ENCODE results near the gene RAD50. TPM values are rescaled to one million over a fixed set of nuclear protein-coding genes. Genes with fewer than 3 reads are reported as not detected.

Gene RAD50
- total and polyA plus RNA-seq, 10 of the 15 experiments (the other 5 are each of a cell fraction or from before 2014, with no cell fraction given) = 12.8 to 68.6 (median 47.0) TPM

DNA sequence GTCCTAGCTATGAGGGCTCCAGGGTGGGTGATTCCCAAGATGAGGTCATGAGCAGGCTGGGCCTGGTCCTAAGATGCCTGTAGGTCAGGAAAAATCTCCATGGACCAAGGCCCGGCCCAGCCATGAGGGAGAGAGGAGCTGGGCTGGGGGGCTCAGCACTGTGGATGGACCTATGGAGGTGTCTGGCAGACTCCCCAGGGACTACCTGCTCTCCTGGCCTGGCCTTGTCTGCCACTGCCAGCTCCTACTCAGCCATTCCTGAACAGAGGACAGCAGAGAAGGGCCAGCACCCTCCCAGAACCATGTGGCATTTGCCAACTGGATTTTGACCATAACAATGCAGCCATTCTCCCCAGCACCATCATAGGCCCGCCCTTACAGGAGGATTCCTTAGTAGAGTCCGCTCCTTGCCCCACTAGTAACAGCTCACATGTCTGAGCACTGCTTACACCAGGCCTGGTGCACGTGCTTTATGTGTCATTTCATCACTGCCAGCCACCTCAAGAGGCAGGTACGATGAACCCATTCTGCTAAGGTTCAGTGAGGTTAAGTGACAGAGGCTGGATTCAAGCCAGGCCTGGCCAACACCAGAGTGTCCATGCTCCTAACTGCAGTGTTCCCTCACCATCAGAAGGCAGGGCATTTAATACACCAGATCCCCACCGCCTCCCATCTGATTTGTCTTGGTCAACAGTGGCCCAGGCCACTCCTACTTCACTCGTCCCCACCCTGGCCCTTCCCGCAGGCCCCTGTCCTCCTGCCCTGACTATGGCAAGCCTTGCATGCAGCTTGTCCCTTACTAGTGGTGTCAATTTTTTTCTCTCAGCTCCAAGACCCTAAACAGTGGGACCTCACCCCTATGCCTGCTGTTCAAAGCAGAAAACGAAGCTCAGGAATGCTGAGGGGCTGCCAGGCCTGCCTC, 101.9 kb downstream of the RAD50 start:
- Histone ChIP-seq H3K9ac (ENCODE audit: control insufficient read depth, insufficient read depth, low read length) (no peak overlapping the region), H3K4me3 (no peak overlapping the region), H3K27me3 (replicated peaks in 1 of 2; ENCODE audit: control insufficient read depth in 2 of 2, insufficient read depth in 2 of 2, low read length in 1 of 2) (no peaks in the 10 kb centered on the region), H3K4me1 (ENCODE audit: control insufficient read depth, insufficient read depth, low read length) (peaks cover 63% of the 10 kb centered on the region), H4K20me1 (ENCODE audit: control insufficient read depth, insufficient read depth) (no peaks in the 10 kb centered on the region), H3K36me3 (ENCODE audit: control insufficient read depth in 2 of 2, insufficient read depth in 2 of 2, low read length in 1 of 2) (no peaks in the 10 kb centered on the region), H3K79me2 (ENCODE audit: control insufficient read depth, insufficient read depth, low read length) (no peaks in the 10 kb centered on the region), H2AFZ (ENCODE audit: control insufficient read depth, low read depth, low read length) (no peak overlapping the region), H3K27ac (ENCODE audit: control insufficient read depth, insufficient read depth) (no peak overlapping the region), H3K4me2 (ENCODE audit: control insufficient read depth, insufficient read depth) (no peak overlapping the region), H3K9me3 (replicated peaks; ENCODE audit: control insufficient read depth, insufficient read depth, low read length) (no peaks in the 10 kb centered on the region)
- no TSS peak for BruUV-seq (replicated peaks)
- 84% methylated on average over 9 of the region's 9 CpGs for WGBS (ENCODE audit: insufficient coverage, insufficient replicate concordance, low lambda C conversion rate, missing lambda C conversion rate)
- POLR2A ChIA-PET = interaction anchor here (0.6 to 10.8 kb wide), 9 partner anchors 16 to 148 kb away, joined by 3 to 118 read pairs (median 4); partner anchors contain the start of genes IL4 and KIF3A
- RAD21 ChIA-PET (ENCODE audit: unreplicated experiment) = interaction anchor here (0.8 to 9.2 kb wide), 8 partner anchors 16 to 162 kb away, joined by 3 to 127 read pairs (median 8); partner anchors contain the start of gene CCNI2
- no peak for ATAC-seq
- intact Hi-C loops (cut with micrococcal nuclease; ENCODE audit: unreplicated experiment) = no loop called here
- TF ChIP-seq BHLHE40 (IDR thresholded peaks at IDR 0.05; ENCODE audit: borderline replicate concordance in 1 of 2, low read depth in 2 of 2, low read length in 1 of 2) (peak in 1 of 2 experiments; percentile 60; a peak in 2 of 4 replicates), SREBF2 (IDR thresholded peaks at IDR 0.05; ENCODE audit: low read length) (no peak), ZSCAN29 (IDR thresholded peaks at IDR 0.05) (no peak), ZNF687 (IDR thresholded peaks at IDR 0.05) (peak; percentile 80), FOXK2 (IDR thresholded peaks at IDR 0.05) (no peak), CHD1 (IDR thresholded peaks at IDR 0.05; ENCODE audit: low read depth, low read length) (no peak), EED (IDR thresholded peaks at IDR 0.05; ENCODE audit: low read depth) (no peak), REST (IDR thresholded peaks at IDR 0.05; ENCODE audit: low read depth, low read length) (no peak), MAX (IDR thresholded peaks at IDR 0.05; ENCODE audit: low read depth, low read length) (no peak), PML (IDR thresholded peaks at IDR 0.05; ENCODE audit: low read length) (no peak), HDGF (IDR thresholded peaks at IDR 0.05) (no peak)
- TF ChIP-seq, protein P1, sequence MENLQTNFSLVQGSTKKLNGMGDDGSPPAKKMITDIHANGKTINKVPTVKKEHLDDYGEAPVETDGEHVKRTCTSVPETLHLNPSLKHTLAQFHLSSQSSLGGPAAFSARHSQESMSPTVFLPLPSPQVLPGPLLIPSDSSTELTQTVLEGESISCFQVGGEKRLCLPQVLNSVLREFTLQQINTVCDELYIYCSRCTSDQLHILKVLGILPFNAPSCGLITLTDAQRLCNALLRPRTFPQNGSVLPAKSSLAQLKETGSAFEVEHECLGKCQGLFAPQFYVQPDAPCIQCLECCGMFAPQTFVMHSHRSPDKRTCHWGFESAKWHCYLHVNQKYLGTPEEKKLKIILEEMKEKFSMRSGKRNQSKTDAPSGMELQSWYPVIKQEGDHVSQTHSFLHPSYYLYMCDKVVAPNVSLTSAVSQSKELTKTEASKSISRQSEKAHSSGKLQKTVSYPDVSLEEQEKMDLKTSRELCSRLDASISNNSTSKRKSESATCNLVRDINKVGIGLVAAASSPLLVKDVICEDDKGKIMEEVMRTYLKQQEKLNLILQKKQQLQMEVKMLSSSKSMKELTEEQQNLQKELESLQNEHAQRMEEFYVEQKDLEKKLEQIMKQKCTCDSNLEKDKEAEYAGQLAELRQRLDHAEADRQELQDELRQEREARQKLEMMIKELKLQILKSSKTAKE (IDR thresholded peaks at IDR 0.05; ENCODE audit: low read depth, poor library complexity, severe bottlenecking) = no peak
- SMC1A ChIA-PET (ENCODE audit: uncharacterized antibody, unreplicated experiment) = interaction anchor here (0.8 to 12.1 kb wide), 11 partner anchors 14 to 159 kb away, joined by 3 to 156 read pairs (median 4); partner anchors contain the start of gene IL4
- CTCF ChIA-PET = interaction anchor here (0.9 to 1.9 kb wide), 6 partner anchors 17 to 161 kb away, joined by 3 to 10 read pairs (median 5); no protein-coding TSS in a partner anchor
- FAIRE-seq = peak; percentile 44
- no peak for DNase-seq (ENCODE audit: low read depth, low spot score)
- in situ Hi-C loops (cut with MboI) = no loop called here

Measured in GM12878 (cell line).